Umbilical cord (tissue), 2 donors: ENCODE measurements around the gene CCDC91. TPM values are rescaled to one million over a fixed set of nuclear protein-coding genes. Genes with fewer than 3 reads are reported as not detected.
A peak's percentile ranks its signal among the peaks of the same experiment; 100 is the strongest.
"Not testable (repeated sequence)": the region's sequence is repeated elsewhere in the genome, so short reads cannot be mapped to it uniquely, and the experiment has no call there.

Source experiments
- DNase-seq: peaks from one replicate; pipeline ENCODE4 v3.0.0-alpha.2; 2015; ENCODE audit warnings: low spot score
- total RNA-seq: library from RNA; depleted of rRNA; stranded (reverse); fragments of >200 nt; gene quantifications from one replicate; pipeline ENCODE4 v1.2.3, GENCODE V29; 2014; ENCODE audit warnings: low replicate concordance; ENCODE audit not compliant: insufficient read depth

The CCDC91 gene
- total RNA-seq, 1 donor from 2014 or later, result 52.2 TPM

GRCh38 chr12:28184375-28184774 is 5.9 kb upstream of the CCDC91 start:
- DNase-seq, result no peak

GRCh38 chr12:28186500-28186899 is 3.8 kb upstream of the CCDC91 start:
- no peak for DNase-seq

GRCh38 chr12:28189784-28190320 is 404 bp upstream of the CCDC91 start:
- no peak for DNase-seq

GRCh38 chr12:28191051-28192048 is 1.1 kb downstream of the CCDC91 start:
- DNase-seq, result peak; percentile 36

- DNase-seq, result no peak
Observed at GRCh38 chr12:28192125-28192524, 1.9 kb downstream of the CCDC91 start.

- not testable (repeated sequence) for DNase-seq
Observed at GRCh38 chr12:28194621-28195020, 4.4 kb downstream of the CCDC91 start.

- not testable (repeated sequence) for DNase-seq
Observed at GRCh38 chr12:28201136-28201535, 10.9 kb downstream of the CCDC91 start.

- no peak for DNase-seq
Observed at GRCh38 chr12:28202374-28203130, 12.3 kb downstream of the CCDC91 start.

GRCh38 chr12:28209782-28210181 is 19.5 kb downstream of the CCDC91 start:
- no peak for DNase-seq

GRCh38 chr12:28212182-28212581 is 21.9 kb downstream of the CCDC91 start:
- DNase-seq, result no peak

- no peak for DNase-seq
Observed at GRCh38 chr12:28215021-28215420, 24.8 kb downstream of the CCDC91 start.

- DNase-seq, result no peak
Observed at GRCh38 chr12:28216016-28216415, 25.8 kb downstream of the CCDC91 start.

- DNase-seq, result no peak
Observed at GRCh38 chr12:28217805-28218204, 27.5 kb downstream of the CCDC91 start.

- no peak for DNase-seq
Observed at GRCh38 chr12:28218875-28219274, 28.6 kb downstream of the CCDC91 start.

- DNase-seq, result no peak
Observed at GRCh38 chr12:28219827-28220226, 29.6 kb downstream of the CCDC91 start.

- DNase-seq, result no peak
Observed at GRCh38 chr12:28222081-28222700, 31.9 kb downstream of the CCDC91 start.

- no peak for DNase-seq
Observed at GRCh38 chr12:28223025-28223554, 32.8 kb downstream of the CCDC91 start.

- no peak for DNase-seq
Observed at GRCh38 chr12:28223858-28224257, 33.6 kb downstream of the CCDC91 start.

- no peak for DNase-seq
Observed at GRCh38 chr12:28226705-28227104, 36.4 kb downstream of the CCDC91 start.

- DNase-seq, result no peak
Observed at GRCh38 chr12:28227251-28227650, 37.0 kb downstream of the CCDC91 start.

- no peak for DNase-seq
Observed at GRCh38 chr12:28231248-28231647, 41.0 kb downstream of the CCDC91 start.
